ENCODE data around the gene ZNF343. TPM values are rescaled to one million over a fixed set of nuclear protein-coding genes. Genes with fewer than 3 reads are reported as not detected.

ZNF343 gene
- total and polyA plus RNA-seq, 2 donors (not counting 3 experiments of a cell fraction or from before 2014, with no cell fraction given) = 4.7 to 7.9 TPM

DNA sequence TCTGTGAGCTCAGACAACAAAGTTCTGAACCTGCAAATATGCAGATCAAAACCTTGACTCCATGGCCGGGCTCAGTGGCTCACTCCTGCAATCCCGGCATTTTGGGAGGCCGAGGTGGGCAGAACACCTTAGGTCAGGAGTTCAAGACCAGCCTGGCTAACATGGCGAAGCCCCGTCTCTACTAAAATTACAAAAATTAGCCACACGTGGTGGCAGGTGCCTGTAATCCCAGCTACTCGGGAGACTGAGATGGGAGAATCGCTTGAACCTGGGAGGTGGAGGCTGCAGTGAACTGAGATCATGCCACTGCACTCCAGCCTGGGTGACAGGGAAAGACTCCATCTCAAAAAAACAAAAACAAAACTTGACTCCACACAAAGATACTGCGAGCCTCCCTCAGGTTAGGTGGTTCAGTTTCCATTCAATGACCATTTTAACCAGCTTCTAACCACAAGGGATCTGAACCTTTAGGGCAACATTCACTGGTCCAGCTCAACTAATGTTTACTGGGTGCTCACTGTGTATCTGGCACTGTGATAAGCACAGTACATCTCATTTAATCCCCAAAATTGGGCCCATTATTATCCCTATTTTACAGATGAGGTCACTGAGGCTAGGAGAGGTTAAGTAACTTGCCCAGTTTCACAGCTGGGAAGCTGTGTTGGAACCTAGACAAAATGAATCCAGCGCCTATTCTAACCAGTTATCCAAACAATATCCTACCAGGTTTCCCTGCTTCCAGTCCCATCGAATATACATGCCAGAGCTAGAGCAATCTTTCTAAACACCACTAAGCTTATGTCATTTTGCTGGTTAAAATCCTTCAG is 39.9 kb downstream of the ZNF343 start:
- TF ChIP-seq, protein P1, sequence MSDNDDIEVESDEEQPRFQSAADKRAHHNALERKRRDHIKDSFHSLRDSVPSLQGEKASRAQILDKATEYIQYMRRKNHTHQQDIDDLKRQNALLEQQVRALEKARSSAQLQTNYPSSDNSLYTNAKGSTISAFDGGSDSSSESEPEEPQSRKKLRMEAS (IDR thresholded peaks at IDR 0.05; ENCODE audit: insufficient read depth, insufficient read length) = no peak
- TF ChIP-seq POLR2A (IDR thresholded peaks at IDR 0.05; ENCODE audit: low read depth, low read length) (no peak), EZH2 (IDR thresholded peaks at IDR 0.05; ENCODE audit: borderline replicate concordance, low read depth, low read length, severe bottlenecking) (no peak), GATA2 (IDR thresholded peaks at IDR 0.05; ENCODE audit: insufficient read depth, insufficient read length, low read depth, low read length) (no peak), FOS (IDR thresholded peaks at IDR 0.05; ENCODE audit: borderline replicate concordance, insufficient read depth, low read length) (no peak), JUN (IDR thresholded peaks at IDR 0.05; ENCODE audit: borderline replicate concordance, insufficient read depth, insufficient read length, low read depth) (no peak), POLR2AphosphoS5 (IDR thresholded peaks at IDR 0.05; ENCODE audit: insufficient read depth, low read depth, low read length) (no peak), MYC (IDR thresholded peaks at IDR 0.05; ENCODE audit: low read depth, low read length) (no peak)
- TF ChIP-seq, protein P2, sequence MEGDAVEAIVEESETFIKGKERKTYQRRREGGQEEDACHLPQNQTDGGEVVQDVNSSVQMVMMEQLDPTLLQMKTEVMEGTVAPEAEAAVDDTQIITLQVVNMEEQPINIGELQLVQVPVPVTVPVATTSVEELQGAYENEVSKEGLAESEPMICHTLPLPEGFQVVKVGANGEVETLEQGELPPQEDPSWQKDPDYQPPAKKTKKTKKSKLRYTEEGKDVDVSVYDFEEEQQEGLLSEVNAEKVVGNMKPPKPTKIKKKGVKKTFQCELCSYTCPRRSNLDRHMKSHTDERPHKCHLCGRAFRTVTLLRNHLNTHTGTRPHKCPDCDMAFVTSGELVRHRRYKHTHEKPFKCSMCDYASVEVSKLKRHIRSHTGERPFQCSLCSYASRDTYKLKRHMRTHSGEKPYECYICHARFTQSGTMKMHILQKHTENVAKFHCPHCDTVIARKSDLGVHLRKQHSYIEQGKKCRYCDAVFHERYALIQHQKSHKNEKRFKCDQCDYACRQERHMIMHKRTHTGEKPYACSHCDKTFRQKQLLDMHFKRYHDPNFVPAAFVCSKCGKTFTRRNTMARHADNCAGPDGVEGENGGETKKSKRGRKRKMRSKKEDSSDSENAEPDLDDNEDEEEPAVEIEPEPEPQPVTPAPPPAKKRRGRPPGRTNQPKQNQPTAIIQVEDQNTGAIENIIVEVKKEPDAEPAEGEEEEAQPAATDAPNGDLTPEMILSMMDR (IDR thresholded peaks at IDR 0.05; ENCODE audit: extremely low read depth in 1 of 2, insufficient read depth in 1 of 2, low read depth in 1 of 2, low read length in 2 of 2) = no peak
- no TSS peak for BruUV-seq (replicated peaks)
- CTCF ChIA-PET = interaction anchor here (0.6 to 2.6 kb wide), 2 partner anchors 55 to 261 kb away, joined by 3 to 9 read pairs; no protein-coding TSS in a partner anchor
- Histone ChIP-seq H3K36me3 (ENCODE audit: control insufficient read depth in 2 of 2, extremely low read depth in 1 of 2, insufficient read depth in 2 of 2, low read length in 2 of 2) (peaks cover 21 to 35% of the 10 kb centered on the region in 2 experiments), H3K9me1 (replicated peaks; ENCODE audit: control insufficient read depth, extremely low read depth, insufficient read depth, low read length) (no peaks in the 10 kb centered on the region), H3K4me1 (ENCODE audit: control insufficient read depth, extremely low read depth, insufficient read depth, low read length) (peaks cover 17% of the 10 kb centered on the region), H3K9me3 (replicated peaks; ENCODE audit: control insufficient read depth, insufficient read depth, low read length) (no peaks in the 10 kb centered on the region), H3K4me3 (replicated peaks in 1 of 3; ENCODE audit: insufficient read depth in 1 of 3, low read depth in 1 of 3, low read length in 3 of 3) (peak overlapping the region; percentile 3 to 98 (median 87)), H3K27me3 (ENCODE audit: control insufficient read depth in 2 of 2, insufficient read depth in 2 of 2, low read length in 2 of 2) (no peaks in the 10 kb centered on the region), H3K79me2 (ENCODE audit: control insufficient read depth, insufficient read depth, low read length) (peaks cover 56% of the 10 kb centered on the region), H4K20me1 (replicated peaks; ENCODE audit: control insufficient read depth, extremely low read depth, insufficient read depth, low read length) (peaks cover 7% of the 10 kb centered on the region), H3K4me2 (ENCODE audit: insufficient read depth, low read length) (peak overlapping the region; percentile 89), H3K27ac (ENCODE audit: insufficient read depth, low read depth, low read length) (no peak overlapping the region), H2AFZ (ENCODE audit: low read depth, low read length) (no peak overlapping the region), H3K9ac (replicated peaks; ENCODE audit: extremely low read depth, insufficient read depth, low read length) (peak overlapping the region; percentile 96)
- FAIRE-seq (no peak), DNase-seq (ENCODE audit: low read depth, low spot score) (no peak)
- dilution Hi-C loops (cut with MboI; ENCODE audit: extremely low pct_ligation_motif_present, low sequenced_read_pairs) = no loop called here
- POLR2A ChIA-PET = no interaction called here
- intact Hi-C loops (cut with micrococcal nuclease) = no loop called here
